Stimulated activated CD8-positive, alpha-beta memory T cell treated with anti-CD3 and anti-CD28 coated beads, Interleukin-12 subunit alpha, Interleukin-12 subunit beta, amount 100 ng/mL, for 1 hour (primary cell): ENCODE measurements around the gene LRMDA.

ENCODE experiments used
- DNase-seq: peaks from one replicate; pipeline ENCODE4 v3.0.0-alpha.2; 2020; ENCODE audit warnings: low read depth

The LRMDA gene

DNA sequence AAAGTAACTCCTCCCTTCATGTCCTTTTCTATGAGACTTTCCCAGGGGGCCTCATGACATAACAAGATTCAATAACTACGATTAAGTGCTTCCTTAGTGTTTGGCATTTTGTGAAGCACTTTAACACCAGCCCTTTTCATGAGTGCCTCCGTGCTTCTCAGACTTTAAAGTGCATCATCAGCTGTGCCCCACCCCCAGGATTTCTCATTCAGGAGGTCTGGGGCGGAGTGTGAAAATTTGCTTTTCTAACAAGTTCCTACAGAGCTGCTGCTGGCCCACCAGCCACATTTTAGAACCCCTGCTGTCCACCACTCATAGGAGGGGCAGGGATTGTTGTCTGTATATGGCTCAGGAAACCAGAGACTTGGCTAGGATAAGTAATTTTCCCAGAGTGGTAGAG, 445.3 kb downstream of the LRMDA start:
- DNase-seq = no peak

DNA sequence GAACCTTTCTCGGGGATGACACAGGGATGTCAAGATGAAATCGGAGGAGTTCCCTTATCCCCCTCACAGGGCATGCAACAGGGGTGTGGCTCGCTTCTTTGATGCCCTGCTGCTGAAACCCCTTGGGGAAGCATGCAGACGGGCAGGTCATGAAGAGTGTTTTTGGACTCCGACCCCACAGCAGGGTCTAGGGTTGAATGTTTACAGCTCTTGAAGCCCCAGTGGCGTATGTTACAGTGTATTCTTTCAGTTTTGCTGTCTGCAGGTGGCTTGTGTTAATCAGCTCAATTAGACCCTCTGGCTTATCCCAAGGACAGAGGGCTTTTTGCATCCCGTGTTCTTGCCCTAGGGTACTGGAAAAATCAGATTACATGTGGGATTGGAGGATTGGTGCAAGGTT, 446.5 kb downstream of the LRMDA start:
- DNase-seq = no peak

DNA sequence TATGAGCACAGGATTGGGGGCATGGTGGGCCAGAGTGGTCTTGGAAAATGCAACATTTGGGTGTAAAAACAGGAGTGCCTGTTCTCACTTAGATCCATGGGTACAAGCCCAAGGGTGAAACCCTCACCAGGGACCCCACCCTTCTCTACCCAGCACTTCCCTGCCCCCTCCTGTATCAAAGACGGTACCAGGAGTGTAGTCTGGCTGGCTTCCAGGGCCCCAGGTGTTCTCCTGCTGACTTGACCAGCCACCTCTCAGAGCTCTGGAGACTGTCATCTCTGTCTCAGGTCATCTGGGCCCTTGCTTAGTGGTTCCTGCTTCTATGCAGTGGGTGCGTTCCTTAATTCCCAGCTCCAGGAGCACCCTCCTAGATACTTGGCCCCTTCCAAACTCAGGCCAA, 447.2 kb downstream of the LRMDA start:
- no peak for DNase-seq

DNA sequence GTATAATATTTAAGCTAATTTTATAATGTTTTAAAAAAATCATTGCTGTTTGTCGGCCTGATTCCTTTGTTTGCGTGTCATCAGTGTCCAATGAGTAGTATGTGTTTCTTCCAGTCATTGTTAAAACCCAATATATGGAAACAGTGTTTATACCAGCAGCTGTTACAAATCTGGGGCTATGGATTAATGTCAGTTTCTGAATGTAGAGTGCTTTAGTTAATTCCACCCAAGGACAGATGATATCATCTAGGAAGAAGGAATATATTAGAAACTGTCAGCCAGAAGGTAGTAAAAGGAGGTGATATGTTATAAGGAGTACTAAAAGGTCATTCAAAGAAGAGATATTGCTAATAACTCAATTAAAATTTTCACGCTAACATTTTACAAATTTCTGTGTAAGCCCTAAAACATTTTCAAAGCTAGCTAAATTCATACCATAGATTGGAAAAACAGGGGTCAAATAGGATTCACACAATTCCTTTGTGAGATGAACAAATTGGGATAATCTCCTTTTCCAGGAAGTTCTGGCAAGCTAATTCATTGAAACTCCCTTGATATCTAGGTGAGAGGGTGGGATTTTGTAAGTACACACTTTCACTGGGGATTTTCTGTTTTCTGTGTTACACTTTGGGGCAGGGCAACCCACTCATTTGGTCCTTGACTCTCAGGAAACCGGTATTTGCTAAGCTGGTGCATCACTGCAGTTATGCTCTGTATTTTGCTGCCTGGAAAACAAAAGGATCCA, 448.8 kb downstream of the LRMDA start:
- DNase-seq = no peak

- DNase-seq = no peak
These were observed 452.0 kb downstream of the LRMDA start for GRCh38 chr10:75883081-75884072.

- no peak for DNase-seq
These were observed 453.4 kb downstream of the LRMDA start for GRCh38 chr10:75884808-75885207.

DNA sequence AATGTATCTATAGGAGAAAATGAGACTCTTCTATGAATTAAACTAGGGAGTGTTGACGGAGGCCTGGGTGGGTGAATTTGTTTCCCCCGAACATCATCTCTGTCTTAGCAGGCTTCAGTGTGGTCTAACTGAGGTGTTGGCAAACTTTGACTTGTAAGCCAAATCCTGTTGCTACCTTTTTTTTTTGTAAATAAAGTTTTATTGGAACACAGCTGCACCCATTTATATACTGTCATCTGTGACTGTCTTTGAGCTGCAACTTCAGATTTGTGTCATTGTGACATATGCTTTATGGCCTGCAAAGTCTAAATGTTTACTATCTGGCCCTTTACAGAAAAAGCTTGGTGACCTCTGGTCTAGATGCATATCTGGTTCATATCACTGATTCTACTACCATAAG, 455.9 kb downstream of the LRMDA start:
- no peak for DNase-seq

DNA sequence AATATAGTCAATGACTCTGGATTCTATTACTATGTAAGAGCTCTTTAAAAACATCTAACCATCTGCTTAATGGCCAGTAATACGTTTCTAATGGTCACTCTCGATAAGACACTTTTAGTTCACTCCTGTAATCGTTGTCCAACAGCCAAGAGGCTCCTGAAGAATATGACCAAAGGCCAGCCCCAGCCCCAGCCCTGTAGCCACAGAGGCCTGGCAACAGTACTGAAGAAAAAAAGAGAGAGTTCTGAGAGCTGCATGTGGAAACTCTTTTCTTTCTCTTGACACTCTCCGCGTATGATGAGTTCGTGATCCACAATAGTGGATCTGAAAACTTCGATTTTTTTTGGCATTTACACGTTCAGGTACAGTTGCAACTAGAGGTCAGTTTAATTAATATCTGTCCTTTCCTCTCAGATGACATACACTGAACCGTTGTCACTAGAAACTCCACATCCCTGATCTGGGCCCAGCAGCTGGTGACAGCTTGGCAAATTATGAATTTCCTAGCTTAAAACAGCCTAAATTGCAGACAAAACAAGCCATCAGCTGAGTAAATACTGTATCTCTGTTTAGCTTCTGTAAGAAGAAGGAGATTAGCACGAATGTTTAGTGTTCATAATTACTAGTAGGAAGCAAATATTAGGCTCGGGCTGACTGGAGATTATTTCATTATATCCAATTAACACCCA, 456.7 kb downstream of the LRMDA start:
- DNase-seq = no peak

GRCh38 chr10:75889051-75889450, 457.6 kb downstream of the LRMDA start:
- DNase-seq = no peak

GRCh38 chr10:75894761-75895160, 463.3 kb downstream of the LRMDA start:
- no peak for DNase-seq

GRCh38 chr10:75895259-75895658, 463.8 kb downstream of the LRMDA start:
- no peak for DNase-seq

- DNase-seq = no peak
These were observed 468.5 kb downstream of the LRMDA start for GRCh38 chr10:75899816-75900390.

GRCh38 chr10:75902816-75903215, 471.4 kb downstream of the LRMDA start:
- no peak for DNase-seq

- no peak for DNase-seq
These were observed 473.3 kb downstream of the LRMDA start for GRCh38 chr10:75904499-75905283.

DNA sequence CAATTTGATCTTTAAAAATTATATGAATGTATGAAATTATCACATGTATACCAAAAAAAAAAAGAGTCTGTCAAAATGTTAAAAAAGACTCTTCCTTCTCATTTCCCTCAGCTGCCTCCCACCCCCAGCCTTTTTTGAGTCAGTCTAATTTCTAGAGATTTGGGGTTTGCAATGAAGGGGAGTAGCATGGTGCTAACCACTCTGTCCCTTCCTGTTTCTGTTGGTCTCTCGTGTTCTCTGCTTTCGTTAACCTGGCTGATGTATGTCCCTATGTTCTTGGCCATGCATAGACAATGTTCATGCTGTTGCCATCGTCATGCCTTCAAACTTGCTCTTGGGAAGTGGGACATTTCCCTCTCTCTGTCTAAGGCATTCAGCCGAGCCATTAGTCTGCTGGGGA, 474.1 kb downstream of the LRMDA start:
- DNase-seq = no peak

- no peak for DNase-seq
These were observed 478.6 kb downstream of the LRMDA start for GRCh38 chr10:75910032-75910431.

DNA sequence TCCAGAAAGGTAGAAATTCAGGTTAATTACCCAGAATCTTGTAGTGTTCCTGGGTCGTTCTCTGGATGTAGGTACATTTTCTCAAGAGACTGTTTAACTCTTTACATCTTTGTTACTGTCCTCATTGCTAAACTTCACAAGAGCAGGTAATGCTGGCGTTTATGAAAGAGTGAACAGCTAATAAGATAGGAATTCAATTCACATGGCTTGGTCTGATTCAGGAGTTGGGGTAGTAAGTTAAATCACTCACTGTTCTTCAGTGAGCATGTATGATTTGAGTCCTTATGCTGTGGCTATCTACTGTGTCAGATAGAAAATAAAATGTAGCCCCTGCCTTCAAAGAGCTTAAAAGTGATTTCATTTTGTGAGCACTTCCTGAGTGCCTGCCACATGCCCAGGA, 480.0 kb downstream of the LRMDA start:
- DNase-seq = no peak

DNA sequence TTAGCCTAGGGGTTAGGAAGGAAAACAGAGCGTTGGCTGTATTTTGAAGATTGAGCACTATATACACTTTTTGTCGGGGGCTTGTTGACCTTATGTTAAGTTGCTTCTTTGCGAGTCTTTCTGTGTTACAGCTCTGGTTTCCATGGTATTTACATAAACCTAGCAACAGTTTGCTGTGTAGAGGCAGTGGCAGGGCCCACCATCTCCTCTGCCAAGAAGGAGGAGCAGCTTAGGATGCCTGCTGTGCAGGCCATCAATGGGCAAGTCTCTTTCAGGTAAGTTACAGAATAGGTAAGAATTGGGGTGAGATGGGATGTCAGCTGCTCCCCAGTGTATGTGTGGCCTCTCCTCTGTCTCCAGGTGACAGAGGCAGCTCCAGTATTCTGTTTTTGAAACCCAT, 485.5 kb downstream of the LRMDA start:
- DNase-seq = no peak

DNA sequence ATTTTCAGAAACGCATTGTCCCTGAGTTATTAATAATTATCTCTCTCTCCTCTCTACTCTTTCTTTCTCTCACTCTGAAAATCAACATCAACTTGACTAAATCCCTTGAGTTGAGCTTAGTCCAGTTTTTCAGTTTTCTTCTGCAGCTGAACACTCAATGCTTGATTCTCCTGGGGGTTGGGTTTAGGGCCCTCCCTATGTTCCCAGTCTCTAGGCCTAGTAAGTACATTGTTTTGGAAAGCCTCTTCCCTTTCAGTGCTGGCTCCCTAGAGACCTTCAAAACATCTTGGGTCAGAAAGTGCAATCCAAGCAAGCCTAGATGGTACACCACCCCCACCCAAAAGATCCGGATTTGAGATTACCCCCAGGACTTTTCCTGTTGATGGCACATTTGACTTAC, 488.5 kb downstream of the LRMDA start:
- DNase-seq = no peak

- DNase-seq = no peak
These were observed 491.0 kb downstream of the LRMDA start for GRCh38 chr10:75922435-75922834.

GRCh38 chr10:75924309-75924902, 493.0 kb downstream of the LRMDA start:
- DNase-seq = no peak
